Thyroid gland (tissue), 4 donors: ENCODE measurements around the gene FES. TPM values are rescaled to one million over a fixed set of nuclear protein-coding genes. Genes with fewer than 3 reads are reported as not detected.

Source experiments
- DNase-seq, 2 donors: peaks; one replicate each; pipeline ENCODE4 v3.0.0-alpha.2; 2019
- H3K27ac ChIP-seq, 3 donors: fragments of 200-600 bp; sonication (generic); 1 replicate in 2 of 3; 2 replicates in 1 of 3; pipeline ENCODE4 v1.5.1; 2016 to 2019; ENCODE audit warnings: mild to moderate bottlenecking in 1 of 3, moderate library complexity in 1 of 3
- H3K27me3 ChIP-seq: fragments of 200-600 bp; sonication (generic); one replicate; pipeline ENCODE4 v1.5.1; 2019
- H3K36me3 ChIP-seq, 2 donors: fragments of 200-600 bp; sonication (generic); one replicate each; pipeline ENCODE4 v1.5.1; 2016 to 2019
- H3K4me1 ChIP-seq, 2 donors: fragments of 200-600 bp; sonication (generic); one replicate each; pipeline ENCODE4 v1.5.1; 2017 to 2019
- H3K4me3 ChIP-seq, 3 donors: fragments of 200-600 bp; sonication (generic); replicated peaks in 1 of 3; 1 replicate in 2 of 3; 2 replicates in 1 of 3; pipeline ENCODE4 v1.5.1; 2016; ENCODE audit warnings: mild to moderate bottlenecking in 1 of 3
- H3K9me3 ChIP-seq: fragments of 200-600 bp; sonication (generic); one replicate; pipeline ENCODE4 v1.5.1; 2017
- POLR2A ChIP-seq, 2 donors: fragments of 450-650 bp; IDR thresholded peaks; one replicate each; pipeline ENCODE4 v1.6.1; 2017; ENCODE audit warnings: antibody characterized with exemption in 2 of 2, mild to moderate bottlenecking in 2 of 2, moderate library complexity in 1 of 2
- WGBS, 2 donors: methylation state at CpG; one replicate each; pipeline ENCODE4 v1.1.5; 2017; 5-methylcytosine and 5-hydroxymethylcytosine counted together
- intact Hi-C: fragments of 100-400 bp; cut with DNase I; formaldehyde crosslinking; loops from one replicate; pipeline ENCODE4 v1.15.1; 2023
- total RNA-seq, 4 donors: library from RNA; depleted of rRNA; stranded (reverse); fragments of >200 nt; gene quantifications; one replicate each; pipeline ENCODE4 v1.2.3, GENCODE V29; 2016
- TF ChIP-seq, protein P1 (sequence below), 6 experiments: fragments of 200-600 bp in 3 of 6; fragments of 450-650 bp in 3 of 6; sonication (generic) in 3 of 6; IDR thresholded peaks; one replicate each; pipeline ENCODE4 v1.5.1; 2016 to 2019; ENCODE audit warnings: antibody characterized with exemption in 6 of 6, mild to moderate bottlenecking in 2 of 6, inconsistent platforms in 1 of 6, moderate library complexity in 1 of 6

The FES gene
- total RNA-seq, 4 donors from 2014 or later: 34.1 to 44.5 (median 36.0) TPM

- WGBS, 2 donors: 81 to 82% methylated on average over 10 to 13 of the region's 13 CpGs
Observed at GRCh38 chr15:90882781-90883525, 1.4 kb upstream of the FES start.

GRCh38 chr15:90883526-90883975 is 753 bp upstream of the FES start:
- no peak for TF ChIP-seq POLR2A (IDR thresholded peaks at IDR 0.05)
- TF ChIP-seq, protein P1, sequence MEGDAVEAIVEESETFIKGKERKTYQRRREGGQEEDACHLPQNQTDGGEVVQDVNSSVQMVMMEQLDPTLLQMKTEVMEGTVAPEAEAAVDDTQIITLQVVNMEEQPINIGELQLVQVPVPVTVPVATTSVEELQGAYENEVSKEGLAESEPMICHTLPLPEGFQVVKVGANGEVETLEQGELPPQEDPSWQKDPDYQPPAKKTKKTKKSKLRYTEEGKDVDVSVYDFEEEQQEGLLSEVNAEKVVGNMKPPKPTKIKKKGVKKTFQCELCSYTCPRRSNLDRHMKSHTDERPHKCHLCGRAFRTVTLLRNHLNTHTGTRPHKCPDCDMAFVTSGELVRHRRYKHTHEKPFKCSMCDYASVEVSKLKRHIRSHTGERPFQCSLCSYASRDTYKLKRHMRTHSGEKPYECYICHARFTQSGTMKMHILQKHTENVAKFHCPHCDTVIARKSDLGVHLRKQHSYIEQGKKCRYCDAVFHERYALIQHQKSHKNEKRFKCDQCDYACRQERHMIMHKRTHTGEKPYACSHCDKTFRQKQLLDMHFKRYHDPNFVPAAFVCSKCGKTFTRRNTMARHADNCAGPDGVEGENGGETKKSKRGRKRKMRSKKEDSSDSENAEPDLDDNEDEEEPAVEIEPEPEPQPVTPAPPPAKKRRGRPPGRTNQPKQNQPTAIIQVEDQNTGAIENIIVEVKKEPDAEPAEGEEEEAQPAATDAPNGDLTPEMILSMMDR (IDR thresholded peaks at IDR 0.05): no peak
- 61 to 70% methylated on average over 2 to 7 of the region's 7 CpGs for WGBS, 2 donors
- intact Hi-C loops: loop anchor here (10.0 kb wide), 1 partner anchor 559 kb away; no protein-coding TSS in a partner anchor
- Histone ChIP-seq H3K36me3 (peaks cover 35 to 38% of the 10 kb centered on the region in 2 donors), H3K27ac (peak overlapping the region; percentile 96 to 98 (median 96)), H3K4me1 (peaks cover 25 to 39% of the 10 kb centered on the region in 2 donors), H3K27me3 (no peaks in the 10 kb centered on the region), H3K9me3 (no peaks in the 10 kb centered on the region), H3K4me3 (peak overlapping the region in 1 of 3 donors; percentile 57)
- DNase-seq: no peak

More at GRCh38 chr15:90882781-90883525, 1.4 kb upstream of the FES start:
- TF ChIP-seq, protein P1 (IDR thresholded peaks at IDR 0.05): no peak
- no peak for TF ChIP-seq POLR2A (IDR thresholded peaks at IDR 0.05)
- no peaks in the 10 kb centered on the region for H3K9me3 ChIP-seq
- peaks cover 41 to 44% of the 10 kb centered on the region in 2 donors for H3K36me3 ChIP-seq
- no peak overlapping the region for H3K4me3 ChIP-seq
- DNase-seq: no peak
- peak overlapping the region; percentile 96 to 98 (median 96) for H3K27ac ChIP-seq
- H3K27me3 ChIP-seq: no peaks in the 10 kb centered on the region
- peaks cover 25 to 39% of the 10 kb centered on the region in 2 donors for H3K4me1 ChIP-seq
- intact Hi-C loops: loop anchor here (10.0 kb wide), 1 partner anchor 558 kb away; no protein-coding TSS in a partner anchor

DNA sequence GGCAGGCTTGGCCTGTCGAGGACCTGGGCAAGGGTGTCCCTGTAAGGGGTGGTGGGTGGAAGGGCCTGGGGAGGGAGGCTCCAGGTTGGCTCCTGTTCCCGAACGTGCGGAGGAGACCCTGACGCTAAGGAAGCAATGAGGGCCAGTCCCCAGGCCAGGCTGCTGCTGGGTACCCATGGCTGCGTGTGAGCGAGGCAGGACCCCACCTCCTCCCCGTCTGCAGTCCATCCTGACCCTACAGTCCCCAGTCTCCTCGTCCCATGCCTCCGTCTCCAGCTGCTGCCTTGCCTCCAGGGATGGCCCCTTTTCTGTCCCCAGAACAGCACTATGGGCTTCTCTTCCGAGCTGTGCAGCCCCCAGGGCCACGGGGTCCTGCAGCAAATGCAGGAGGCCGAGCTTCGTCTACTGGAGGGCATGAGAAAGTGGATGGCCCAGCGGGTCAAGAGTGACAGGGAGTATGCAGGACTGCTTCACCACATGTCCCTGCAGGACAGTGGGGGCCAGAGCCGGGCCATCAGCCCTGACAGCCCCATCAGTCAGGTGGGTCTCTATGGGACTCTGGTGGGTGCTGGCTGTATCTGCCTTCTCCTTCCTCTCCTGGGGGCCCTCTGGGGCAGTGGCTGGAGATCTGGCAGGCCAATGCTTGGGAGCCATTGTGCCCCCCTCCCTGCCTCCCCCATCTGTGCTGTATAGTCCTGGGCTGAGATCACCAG is 571 bp downstream of the FES start:
- Histone ChIP-seq H3K36me3 (peaks cover 28 to 30% of the 10 kb centered on the region in 2 donors), H3K27me3 (no peaks in the 10 kb centered on the region), H3K4me1 (peaks cover 25 to 39% of the 10 kb centered on the region in 2 donors), H3K4me3 (peak overlapping the region; percentile 52 to 77 (median 57)), H3K27ac (peak overlapping the region; percentile 96 to 98 (median 96)), H3K9me3 (no peaks in the 10 kb centered on the region)
- DNase-seq: no peak
- TF ChIP-seq, protein P1 (IDR thresholded peaks at IDR 0.05): no peak
- TF ChIP-seq POLR2A (IDR thresholded peaks at IDR 0.05): no peak
- WGBS, 2 donors: 41 to 58% methylated on average over 5 to 14 of the region's 16 CpGs
- intact Hi-C loops: loop anchor here (5.0 to 10.0 kb wide), 2 partner anchors 168 to 560 kb away; partner anchors contain the start of gene BLM

DNA sequence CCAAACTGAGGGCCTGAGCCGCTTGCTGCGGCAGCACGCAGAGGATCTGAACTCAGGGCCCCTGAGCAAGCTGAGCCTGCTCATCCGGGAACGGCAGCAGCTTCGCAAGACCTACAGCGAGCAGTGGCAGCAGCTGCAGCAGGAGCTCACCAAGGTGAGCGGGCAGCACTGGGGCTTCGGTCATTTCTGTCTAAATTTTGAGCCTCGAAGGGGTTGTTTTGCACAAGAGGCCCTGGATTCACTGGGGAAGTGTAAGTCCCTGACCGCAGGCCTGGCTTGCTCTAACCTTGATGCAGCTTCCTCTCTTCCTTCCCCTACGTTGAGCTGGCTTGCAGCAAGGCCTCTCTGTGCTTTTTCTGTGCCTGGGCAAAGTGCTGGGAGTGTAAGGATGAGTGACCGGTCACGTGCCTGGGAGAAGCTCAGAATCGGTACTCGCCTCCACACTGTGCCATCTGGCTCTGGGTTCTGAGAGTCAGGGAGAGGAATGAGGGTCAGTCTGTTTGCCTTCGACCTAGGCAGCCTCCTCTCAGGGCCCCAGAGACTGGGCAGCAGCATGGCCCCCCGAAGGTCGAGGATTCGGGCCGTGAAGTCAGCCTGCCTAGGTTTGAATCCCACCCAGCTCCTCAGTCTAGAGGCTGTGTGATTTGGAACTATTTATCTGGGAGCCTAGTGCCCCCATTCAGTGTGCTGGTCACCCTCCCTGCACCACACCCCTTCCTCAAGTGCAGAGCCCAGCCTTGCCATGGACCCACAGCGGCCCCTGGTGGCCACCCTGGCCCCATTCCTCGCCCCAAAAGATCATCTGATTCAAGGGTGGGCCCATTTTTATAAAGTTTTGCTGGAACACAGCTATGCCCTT is 1.4 kb downstream of the FES start:
- H3K36me3 ChIP-seq: peaks cover 28 to 30% of the 10 kb centered on the region in 2 donors
- peaks cover 25 to 39% of the 10 kb centered on the region in 2 donors for H3K4me1 ChIP-seq
- no peaks in the 10 kb centered on the region for H3K9me3 ChIP-seq
- TF ChIP-seq, protein P1 (IDR thresholded peaks at IDR 0.05): peak; percentile 86 to 99 (median 98)
- no peak for TF ChIP-seq POLR2A (IDR thresholded peaks at IDR 0.05)
- 55 to 61% methylated on average over 18 to 23 of the region's 23 CpGs for WGBS, 2 donors
- intact Hi-C loops: loop anchor here (2.0 to 10.0 kb wide), 3 partner anchors 168 to 561 kb away; partner anchors contain the start of gene BLM
- DNase-seq: peak; percentile 75 to 76
- H3K27ac ChIP-seq: peak overlapping the region; percentile 96 to 98 (median 96)
- H3K27me3 ChIP-seq: no peaks in the 10 kb centered on the region
- peak overlapping the region in 1 of 3 donors; percentile 57 for H3K4me3 ChIP-seq
